Liver (tissue), 10 donors: ENCODE results near the gene BAIAP2. TPM values are rescaled to one million over a fixed set of nuclear protein-coding genes. Genes with fewer than 3 reads are reported as not detected.

Experiments
- DNase-seq: peaks from one replicate; pipeline ENCODE4 v3.0.0-alpha.2; 2017; ENCODE audit warnings: low spot score
- H3K27ac ChIP-seq, 2 donors: one replicate each; pipeline ENCODE4 v1.7.0; 2013; ENCODE audit warnings: inconsistent platforms in 2 of 2, low read length in 2 of 2, control low read depth in 1 of 2, low read depth in 1 of 2, mild to moderate bottlenecking in 1 of 2
- H3K27me3 ChIP-seq, 4 donors: one replicate each; pipeline versions ENCODE4 v1.6.1 to v1.7.0; 2013; ENCODE audit warnings: low read length in 3 of 4, inconsistent platforms in 1 of 4, mild to moderate bottlenecking in 1 of 4, moderate library complexity in 1 of 4; ENCODE audit not compliant: control insufficient read depth in 4 of 4, insufficient read depth in 4 of 4
- H3K36me3 ChIP-seq, 4 donors: one replicate each; pipeline versions ENCODE4 v1.6.1 to v1.7.0; 2013; ENCODE audit warnings: low read length in 3 of 4, mild to moderate bottlenecking in 3 of 4, low read depth in 1 of 4, moderate library complexity in 1 of 4; ENCODE audit not compliant: control insufficient read depth in 4 of 4, insufficient read depth in 3 of 4
- H3K4me1 ChIP-seq, 4 donors: one replicate each; pipeline versions ENCODE4 v1.6.1 to v1.7.0; 2013; ENCODE audit warnings: low read length in 3 of 4, mild to moderate bottlenecking in 3 of 4, moderate library complexity in 1 of 4; ENCODE audit not compliant: control insufficient read depth in 4 of 4, insufficient read depth in 4 of 4
- H3K4me3 ChIP-seq, 3 donors: one replicate each; pipeline versions ENCODE4 v1.6.1 to v1.7.0; 2013; ENCODE audit warnings: low read length in 3 of 3, control low read depth in 1 of 3, low read depth in 1 of 3, mild to moderate bottlenecking in 1 of 3
- H3K9ac ChIP-seq, 2 donors: one replicate each; pipeline ENCODE4 v1.7.0; 2013; ENCODE audit warnings: low read length in 2 of 2, mild to moderate bottlenecking in 2 of 2, moderate library complexity in 2 of 2, control low read depth in 1 of 2, low read depth in 1 of 2
- H3K9me3 ChIP-seq, 4 donors: one replicate each; pipeline versions ENCODE4 v1.6.1 to v1.7.0; 2013; ENCODE audit warnings: low read length in 3 of 4; ENCODE audit not compliant: control insufficient read depth in 4 of 4
- EGR1 ChIP-seq, 2 donors: IDR thresholded peaks; 2 replicates each; pipeline ENCODE4 v1.6.1; 2016 to 2018; ENCODE audit warnings: antibody characterized with exemption in 2 of 2, low read depth in 2 of 2
- FOXA1 ChIP-seq: IDR thresholded peaks from 2 replicates; pipeline ENCODE4 v1.6.1; 2016; ENCODE audit warnings: antibody characterized with exemption
- FOXA2 ChIP-seq: IDR thresholded peaks from 2 replicates; pipeline ENCODE4 v1.6.1; 2016; ENCODE audit warnings: antibody characterized with exemption
- GABPA ChIP-seq, 2 donors: IDR thresholded peaks in 1 of 2; conservative IDR thresholded peaks in 1 of 2; 2 replicates each; pipeline ENCODE4 v1.6.1; 2016; ENCODE audit warnings: antibody characterized with exemption in 2 of 2, mild to moderate bottlenecking in 1 of 2, moderate library complexity in 1 of 2
- HNF4A ChIP-seq, 2 donors: conservative IDR thresholded peaks; 2 replicates each; pipeline ENCODE4 v1.6.1; 2016; ENCODE audit warnings: antibody characterized with exemption in 2 of 2, mild to moderate bottlenecking in 2 of 2
- HNF4G ChIP-seq: IDR thresholded peaks from 2 replicates; pipeline ENCODE4 v1.6.1; 2016; ENCODE audit warnings: antibody characterized with exemption
- JUND ChIP-seq, 2 donors: IDR thresholded peaks; 2 replicates each; pipeline ENCODE4 v1.6.1; 2016; ENCODE audit warnings: antibody characterized with exemption in 2 of 2
- NR2F2 ChIP-seq: IDR thresholded peaks from 2 replicates; pipeline ENCODE4 v1.6.1; 2016; ENCODE audit warnings: antibody characterized with exemption
- RAD21 ChIP-seq, 2 donors: IDR thresholded peaks; 2 replicates each; pipeline ENCODE4 v1.6.1; 2016; ENCODE audit warnings: antibody characterized with exemption in 2 of 2, mild to moderate bottlenecking in 2 of 2
- RXRA ChIP-seq, 2 donors: IDR thresholded peaks; 2 replicates each; pipeline ENCODE4 v1.6.1; 2017 to 2018; ENCODE audit warnings: antibody characterized with exemption in 2 of 2, mild to moderate bottlenecking in 1 of 2
- SP1 ChIP-seq: IDR thresholded peaks from 2 replicates; pipeline ENCODE4 v1.6.1; 2018; ENCODE audit warnings: antibody characterized with exemption, mild to moderate bottlenecking
- TAF1 ChIP-seq: conservative IDR thresholded peaks from 2 replicates; pipeline ENCODE4 v1.6.1; 2016; ENCODE audit warnings: antibody characterized with exemption, mild to moderate bottlenecking
- YY1 ChIP-seq: IDR thresholded peaks from 2 replicates; pipeline ENCODE4 v1.6.1; 2016; ENCODE audit warnings: antibody characterized with exemption, mild to moderate bottlenecking
- WGBS: extraction: QIAGEN DNeasy Blood & Tissue Kit; methylation state at CpG from one replicate; pipeline ENCODE4 v1.1.7; 2013; 5-methylcytosine and 5-hydroxymethylcytosine counted together
- polyA plus RNA-seq, 2 donors: library from polyadenylated mRNA; stranded (reverse) in 1 of 2; unstranded in 1 of 2; fragments of 200-250 nt in 1 of 2; fragments of >200 nt in 1 of 2; fragmentation: Nextera tagmentation in 1 of 2; extraction: Ambion mirVana in 1 of 2; gene quantifications; one replicate each; pipeline versions ENCODE4 v1.2.1 to v1.2.3, GENCODE V29; 2013 to 2015
- small RNA-seq: library from RNA; depleted of rRNA; stranded (forward); fragments of <200 nt; gene quantifications from one replicate; pipeline ENCODE3, GENCODE V24; 2014
- total RNA-seq, 2 donors: library from RNA; depleted of rRNA; stranded (reverse); fragments of >200 nt; gene quantifications; one replicate each; pipeline ENCODE4 v1.2.3, GENCODE V29; 2014
- TF ChIP-seq, protein P1 (sequence below): IDR thresholded peaks from 2 replicates; pipeline ENCODE4 v1.6.1; 2016; ENCODE audit warnings: antibody characterized with exemption
- TF ChIP-seq, protein P2 (sequence below): IDR thresholded peaks from 2 replicates; pipeline ENCODE4 v1.6.1; 2016; ENCODE audit warnings: antibody characterized with exemption
- TF ChIP-seq, protein P3 (sequence below): IDR thresholded peaks from 2 replicates; pipeline ENCODE4 v1.6.1; 2016; ENCODE audit warnings: antibody characterized with exemption, mild to moderate bottlenecking
- TF ChIP-seq, protein P4 (sequence below): IDR thresholded peaks from 2 replicates; pipeline ENCODE4 v1.6.1; 2016; ENCODE audit warnings: antibody characterized with exemption
- TF ChIP-seq, protein P5 (sequence below): fragments of 150-350 bp; IDR thresholded peaks from 2 replicates; pipeline ENCODE4 v1.5.1; 2017; ENCODE audit warnings: improper control_type of control experiment, low read depth, low read length; ENCODE audit not compliant: missing input control
- donor health status: healthy.
- donor health status: healthy.
- donor health status: healthy.
- donor health status: healthy.
- donor health status: healthy.

The BAIAP2 gene
- total and polyA plus RNA-seq, 4 donors, result 8.1 to 61.3 (median 44.9) TPM

DNA sequence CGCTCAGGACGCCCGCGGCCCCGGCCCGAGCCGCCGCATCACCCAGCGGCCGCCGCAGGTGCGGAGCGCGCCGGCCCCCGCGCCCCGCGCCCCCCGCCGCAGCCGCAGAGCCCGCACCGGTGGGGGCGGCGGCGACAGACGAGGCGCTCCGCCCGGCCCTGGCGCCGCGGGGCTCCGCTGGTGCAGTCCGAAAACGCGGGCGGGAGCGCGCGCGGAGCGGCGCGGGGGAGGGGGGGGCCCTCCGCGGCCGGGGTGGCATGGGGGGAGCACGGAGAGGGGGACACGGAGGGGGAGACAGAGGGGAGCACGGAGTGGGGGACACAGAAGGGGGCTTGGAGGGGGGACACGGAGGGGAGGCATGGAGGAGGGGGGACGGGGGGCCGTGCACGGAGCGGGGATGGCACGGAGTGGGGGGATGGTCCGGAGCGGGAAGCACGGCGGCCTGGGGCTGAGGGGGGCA lies 131.1 kb downstream of the BAIAP2 start, which contains the start of gene AATK:
Gene AATK (minus strand): TSS at position 189 of the 460 bp plus-strand sequence. CDS start 229 bp downstream, outside the sequence.
- TF ChIP-seq, protein P1, sequence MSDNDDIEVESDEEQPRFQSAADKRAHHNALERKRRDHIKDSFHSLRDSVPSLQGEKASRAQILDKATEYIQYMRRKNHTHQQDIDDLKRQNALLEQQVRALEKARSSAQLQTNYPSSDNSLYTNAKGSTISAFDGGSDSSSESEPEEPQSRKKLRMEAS, result no peak
- TF ChIP-seq, protein P2, sequence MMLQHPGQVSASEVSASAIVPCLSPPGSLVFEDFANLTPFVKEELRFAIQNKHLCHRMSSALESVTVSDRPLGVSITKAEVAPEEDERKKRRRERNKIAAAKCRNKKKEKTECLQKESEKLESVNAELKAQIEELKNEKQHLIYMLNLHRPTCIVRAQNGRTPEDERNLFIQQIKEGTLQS, result no peak
- TF ChIP-seq RAD21 (IDR thresholded peaks at IDR 0.05) (no peak), HNF4A (conservative IDR thresholded peaks at IDR 0.05) (no peak), YY1 (no peak), SP1 (no peak), FOXA2 (no peak), JUND (IDR thresholded peaks at IDR 0.05) (no peak), EGR1 (IDR thresholded peaks at IDR 0.05; ENCODE audit: low read depth in 2 of 2) (no peak), NR2F2 (no peak), GABPA (IDR thresholded peaks at IDR 0.05 in 1 of 2, conservative IDR thresholded peaks at IDR 0.05 in 1 of 2) (no peak), FOXA1 (no peak), RXRA (IDR thresholded peaks at IDR 0.05) (no peak), HNF4G (no peak), TAF1 (no peak)
- TF ChIP-seq, protein P3, sequence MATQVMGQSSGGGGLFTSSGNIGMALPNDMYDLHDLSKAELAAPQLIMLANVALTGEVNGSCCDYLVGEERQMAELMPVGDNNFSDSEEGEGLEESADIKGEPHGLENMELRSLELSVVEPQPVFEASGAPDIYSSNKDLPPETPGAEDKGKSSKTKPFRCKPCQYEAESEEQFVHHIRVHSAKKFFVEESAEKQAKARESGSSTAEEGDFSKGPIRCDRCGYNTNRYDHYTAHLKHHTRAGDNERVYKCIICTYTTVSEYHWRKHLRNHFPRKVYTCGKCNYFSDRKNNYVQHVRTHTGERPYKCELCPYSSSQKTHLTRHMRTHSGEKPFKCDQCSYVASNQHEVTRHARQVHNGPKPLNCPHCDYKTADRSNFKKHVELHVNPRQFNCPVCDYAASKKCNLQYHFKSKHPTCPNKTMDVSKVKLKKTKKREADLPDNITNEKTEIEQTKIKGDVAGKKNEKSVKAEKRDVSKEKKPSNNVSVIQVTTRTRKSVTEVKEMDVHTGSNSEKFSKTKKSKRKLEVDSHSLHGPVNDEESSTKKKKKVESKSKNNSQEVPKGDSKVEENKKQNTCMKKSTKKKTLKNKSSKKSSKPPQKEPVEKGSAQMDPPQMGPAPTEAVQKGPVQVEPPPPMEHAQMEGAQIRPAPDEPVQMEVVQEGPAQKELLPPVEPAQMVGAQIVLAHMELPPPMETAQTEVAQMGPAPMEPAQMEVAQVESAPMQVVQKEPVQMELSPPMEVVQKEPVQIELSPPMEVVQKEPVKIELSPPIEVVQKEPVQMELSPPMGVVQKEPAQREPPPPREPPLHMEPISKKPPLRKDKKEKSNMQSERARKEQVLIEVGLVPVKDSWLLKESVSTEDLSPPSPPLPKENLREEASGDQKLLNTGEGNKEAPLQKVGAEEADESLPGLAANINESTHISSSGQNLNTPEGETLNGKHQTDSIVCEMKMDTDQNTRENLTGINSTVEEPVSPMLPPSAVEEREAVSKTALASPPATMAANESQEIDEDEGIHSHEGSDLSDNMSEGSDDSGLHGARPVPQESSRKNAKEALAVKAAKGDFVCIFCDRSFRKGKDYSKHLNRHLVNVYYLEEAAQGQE, result no peak
- TF ChIP-seq, protein P4, sequence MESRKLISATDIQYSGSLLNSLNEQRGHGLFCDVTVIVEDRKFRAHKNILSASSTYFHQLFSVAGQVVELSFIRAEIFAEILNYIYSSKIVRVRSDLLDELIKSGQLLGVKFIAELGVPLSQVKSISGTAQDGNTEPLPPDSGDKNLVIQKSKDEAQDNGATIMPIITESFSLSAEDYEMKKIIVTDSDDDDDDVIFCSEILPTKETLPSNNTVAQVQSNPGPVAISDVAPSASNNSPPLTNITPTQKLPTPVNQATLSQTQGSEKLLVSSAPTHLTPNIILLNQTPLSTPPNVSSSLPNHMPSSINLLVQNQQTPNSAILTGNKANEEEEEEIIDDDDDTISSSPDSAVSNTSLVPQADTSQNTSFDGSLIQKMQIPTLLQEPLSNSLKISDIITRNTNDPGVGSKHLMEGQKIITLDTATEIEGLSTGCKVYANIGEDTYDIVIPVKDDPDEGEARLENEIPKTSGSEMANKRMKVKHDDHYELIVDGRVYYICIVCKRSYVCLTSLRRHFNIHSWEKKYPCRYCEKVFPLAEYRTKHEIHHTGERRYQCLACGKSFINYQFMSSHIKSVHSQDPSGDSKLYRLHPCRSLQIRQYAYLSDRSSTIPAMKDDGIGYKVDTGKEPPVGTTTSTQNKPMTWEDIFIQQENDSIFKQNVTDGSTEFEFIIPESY, result no peak
- TF ChIP-seq, protein P5, sequence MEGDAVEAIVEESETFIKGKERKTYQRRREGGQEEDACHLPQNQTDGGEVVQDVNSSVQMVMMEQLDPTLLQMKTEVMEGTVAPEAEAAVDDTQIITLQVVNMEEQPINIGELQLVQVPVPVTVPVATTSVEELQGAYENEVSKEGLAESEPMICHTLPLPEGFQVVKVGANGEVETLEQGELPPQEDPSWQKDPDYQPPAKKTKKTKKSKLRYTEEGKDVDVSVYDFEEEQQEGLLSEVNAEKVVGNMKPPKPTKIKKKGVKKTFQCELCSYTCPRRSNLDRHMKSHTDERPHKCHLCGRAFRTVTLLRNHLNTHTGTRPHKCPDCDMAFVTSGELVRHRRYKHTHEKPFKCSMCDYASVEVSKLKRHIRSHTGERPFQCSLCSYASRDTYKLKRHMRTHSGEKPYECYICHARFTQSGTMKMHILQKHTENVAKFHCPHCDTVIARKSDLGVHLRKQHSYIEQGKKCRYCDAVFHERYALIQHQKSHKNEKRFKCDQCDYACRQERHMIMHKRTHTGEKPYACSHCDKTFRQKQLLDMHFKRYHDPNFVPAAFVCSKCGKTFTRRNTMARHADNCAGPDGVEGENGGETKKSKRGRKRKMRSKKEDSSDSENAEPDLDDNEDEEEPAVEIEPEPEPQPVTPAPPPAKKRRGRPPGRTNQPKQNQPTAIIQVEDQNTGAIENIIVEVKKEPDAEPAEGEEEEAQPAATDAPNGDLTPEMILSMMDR, result no peak
- Histone ChIP-seq H3K27ac (no peak within 1 kb of the TSS), H3K4me3 (peak within 1 kb of the TSS in 1 of 3 donors; percentile 43), H3K36me3 (no peaks in the 10 kb centered on the region), H3K4me1 (peaks cover 0 to 10% (median 2%) of the 10 kb centered on the region in 4 donors), H3K27me3 (no peaks in the 10 kb centered on the region), H3K9me3 (no peaks in the 10 kb centered on the region), H3K9ac (no peak within 1 kb of the TSS)
- no peak for DNase-seq
- 2% methylated on average over 62 of the region's 62 CpGs for WGBS

Small RNAs within 50 kb of the gene (small RNA-seq; reads per million reads assigned to genes)
- not detected for gene MIR1250
- 8.5 reads per million, percentile 94 among the genes with 10 or more reads in this experiment for gene MIR3065
- not detected for gene MIR657

Other genes starting within 250 kb of the BAIAP2 start
- gene CHMP6, start 43.3 kb upstream of the BAIAP2 start, total RNA-seq, result 10 to 100 TPM in 1 of 2 donors, 1 to 10 TPM in 1; 9.6 to 14.5 TPM
- gene CHMP6, start 43.3 kb upstream of the BAIAP2 start, polyA plus RNA-seq, result 10 to 100 TPM; 19.0 to 24.0 TPM
- not detected for gene PVALEF, start 130.4 kb downstream of the BAIAP2 start, total RNA-seq
- gene PVALEF, start 130.4 kb downstream of the BAIAP2 start, polyA plus RNA-seq, result not detected
- gene AATK, start 131.1 kb downstream of the BAIAP2 start, total RNA-seq, result 1 to 10 TPM in 1 of 2 donors, under 1 TPM in 1; 0.79 to 2.3 TPM
- gene AATK, start 131.1 kb downstream of the BAIAP2 start, polyA plus RNA-seq, result under 1 TPM; 0.24 to 0.45 TPM
- 1 to 10 TPM; 2.4 to 6.3 TPM for gene CEP131, start 187.8 kb downstream of the BAIAP2 start, total RNA-seq
- gene CEP131, start 187.8 kb downstream of the BAIAP2 start, polyA plus RNA-seq, result 1 to 10 TPM in 1 of 2 donors, under 1 TPM in 1; 0.71 to 2.0 TPM
- gene TEPSIN, start 203.9 kb downstream of the BAIAP2 start, total RNA-seq, result 10 to 100 TPM in 1 of 2 donors, 1 to 10 TPM in 1; 10.0 to 22.9 TPM
- 10 to 100 TPM in 1 of 2 donors, 1 to 10 TPM in 1; 3.2 to 11.4 TPM for gene TEPSIN, start 203.9 kb downstream of the BAIAP2 start, polyA plus RNA-seq
- 10 to 100 TPM in 1 of 2 donors, 1 to 10 TPM in 1; 8.3 to 11.6 TPM for gene NDUFAF8, start 204.2 kb downstream of the BAIAP2 start, total RNA-seq
- gene NDUFAF8, start 204.2 kb downstream of the BAIAP2 start, polyA plus RNA-seq, result 10 to 100 TPM; 19.3 to 67.4 TPM